CD4-positive, alpha-beta T cell (primary cell): Measurements from ENCODE around the gene SOX1. TPM values are rescaled to one million over a fixed set of nuclear protein-coding genes. Genes with fewer than 3 reads are reported as not detected.

Experiments used
- ATAC-seq: fragments of 200-7000 bp; cut with Tn5 transposase; one replicate; pipeline ENCODE4 v1.10.0; 2022; ENCODE audit warnings: mild to moderate bottlenecking; ENCODE audit not compliant: poor library complexity
- CTCF ChIA-PET: fragments of 350-600 bp; sonication (Branson Sonifier 250); formaldehyde crosslinking; loops from one replicate; lab custom pipeline; 2021; ENCODE audit warnings: antibody characterized with exemption, inconsistent platforms; lab: Charles Lee
- POLR2A ChIA-PET: fragments of 350-600 bp; sonication (Branson Sonifier 250); formaldehyde crosslinking; loops from one replicate; lab custom pipeline; 2021; ENCODE audit warnings: antibody characterized with exemption, inconsistent platforms; lab: Charles Lee
- DNase-seq, 14 experiments: peaks; one replicate each; pipeline ENCODE4 v3.0.0-alpha.2; 2013 to 2020; ENCODE audit warnings: mixed read lengths in 2 of 14
- H3K27ac ChIP-seq, 2 donors: one replicate each; pipeline versions ENCODE4 v1.5.1 to v1.7.0; 2013; ENCODE audit warnings: low read length in 2 of 2, low read depth in 1 of 2, mild to moderate bottlenecking in 1 of 2
- H3K27me3 ChIP-seq, 2 experiments: 1 replicate in 1 of 2; 2 replicates in 1 of 2; pipeline versions ENCODE4 v1.6.1 to v1.7.0; 2013; ENCODE audit warnings: low read length in 2 of 2, control low read depth in 1 of 2, mild to moderate bottlenecking in 1 of 2, moderate library complexity in 1 of 2; ENCODE audit not compliant: insufficient read depth in 2 of 2, control insufficient read depth in 1 of 2
- H3K36me3 ChIP-seq: one replicate; pipeline ENCODE4 v1.6.1; 2013; ENCODE audit warnings: low read length, control low read depth; ENCODE audit not compliant: insufficient read depth
- H3K4me1 ChIP-seq: one replicate; pipeline ENCODE4 v1.6.1; 2013; ENCODE audit warnings: low read length, control low read depth; ENCODE audit not compliant: insufficient read depth
- H3K4me3 ChIP-seq: one replicate; pipeline ENCODE4 v1.5.1; 2013; ENCODE audit warnings: mild to moderate bottlenecking, low read length, moderate library complexity
- H3K9me3 ChIP-seq, 2 experiments: 1 replicate in 1 of 2; 2 replicates in 1 of 2; pipeline versions ENCODE4 v1.6.1 to v1.7.0; 2013; ENCODE audit warnings: low read length in 2 of 2, mild to moderate bottlenecking in 2 of 2, control low read depth in 1 of 2, moderate library complexity in 1 of 2; ENCODE audit not compliant: control insufficient read depth in 1 of 2, insufficient read depth in 1 of 2
- H3K27ac Mint-ChIP-seq: one replicate; pipeline ENCODE4 v1.8.0; 2020; ENCODE audit warnings: mixed read lengths
- H3K27me3 Mint-ChIP-seq: one replicate; pipeline ENCODE4 v1.8.0; 2021; ENCODE audit warnings: mixed read lengths
- H3K36me3 Mint-ChIP-seq: one replicate; pipeline ENCODE4 v1.8.0; 2021; ENCODE audit warnings: low read depth, mixed read lengths
- H3K4me1 Mint-ChIP-seq: one replicate; pipeline ENCODE4 v1.8.0; 2021; ENCODE audit warnings: low read depth, mixed read lengths
- H3K4me3 Mint-ChIP-seq: one replicate; pipeline ENCODE4 v1.8.0; 2020; ENCODE audit warnings: mild to moderate bottlenecking, mixed read lengths
- H3K9me3 Mint-ChIP-seq: one replicate; pipeline ENCODE4 v1.8.0; 2020; ENCODE audit warnings: mixed read lengths
- CTCF ChIP-seq: fragments of 200-600 bp; IDR thresholded peaks from one replicate; pipeline ENCODE4 v1.8.0; 2022; ENCODE audit warnings: antibody characterized with exemption, mild to moderate bottlenecking
- intact Hi-C, 2 experiments: fragments of 100-400 bp; cut with DNase I in 1 of 2; cut with micrococcal nuclease in 1 of 2; formaldehyde crosslinking; loops; one replicate each; pipeline versions ENCODE4 v1.15.1 to v1.9.0; 2023 to 2025; cut with DNase I, micrococcal nuclease
- total RNA-seq, 174 experiments: library from RNA in 2 of 174; stranded (reverse) in 2 of 174; gene quantifications; one replicate each; pipeline ENCODE4 v1.2.3 and lab custom pipeline; 2021 to 2026

SOX1 gene
- total RNA-seq, 2 experiments from 2014 or later: not detected

DNA sequence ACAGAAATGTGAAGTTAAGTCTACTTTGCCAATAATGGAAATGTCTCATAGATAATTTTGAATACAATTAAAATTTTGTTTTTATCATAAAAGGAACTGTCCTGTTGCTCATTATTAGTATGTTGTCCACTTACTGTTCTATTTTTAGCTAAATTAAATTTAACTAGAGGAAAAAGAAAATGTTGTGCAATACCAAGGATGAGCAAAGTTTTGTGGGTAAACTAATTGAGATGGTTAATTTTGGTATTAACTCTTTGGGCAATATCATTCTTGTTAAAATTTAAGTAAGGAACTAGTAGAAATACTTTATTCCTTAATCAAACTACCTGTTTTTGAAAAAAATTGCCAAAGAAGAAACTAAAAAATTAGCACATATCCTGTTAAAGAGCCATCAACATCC lies 43.5 kb downstream of the SOX1 start:
- Histone ChIP-seq H3K27ac (no peak overlapping the region), H3K4me1 (no peaks in the 10 kb centered on the region), H3K27me3 (peaks cover 22 to 30% of the 10 kb centered on the region in 2 experiments), H3K4me3 (no peak overlapping the region), H3K9me3 (peaks cover 0 to 8% of the 10 kb centered on the region in 2 experiments), H3K36me3 (no peaks in the 10 kb centered on the region)
- Mint-ChIP-seq H3K9me3 (no peaks in the 10 kb centered on the region), H3K27me3 (peaks cover 88% of the 10 kb centered on the region), H3K27ac (no peak overlapping the region), H3K36me3 (no peaks in the 10 kb centered on the region), H3K4me1 (no peaks in the 10 kb centered on the region), H3K4me3 (no peak overlapping the region)
- POLR2A ChIA-PET: no interaction called here
- no peak for TF ChIP-seq CTCF
- ATAC-seq: no peak
- intact Hi-C loops: no loop called here
- CTCF ChIA-PET: interaction anchor here (1.4 kb wide), 1 partner anchor 10 kb away, joined by 3 read pairs; no protein-coding TSS in a partner anchor
- no peak for DNase-seq

- CTCF ChIA-PET: no interaction called here
- no peak for DNase-seq
- H3K36me3 ChIP-seq: no peaks in the 10 kb centered on the region
- TF ChIP-seq CTCF: no peak
- Mint-ChIP-seq H3K36me3 (no peaks in the 10 kb centered on the region), H3K4me1 (no peaks in the 10 kb centered on the region), H3K27me3 (peaks cover 86% of the 10 kb centered on the region), H3K27ac (no peak overlapping the region), H3K4me3 (no peak overlapping the region), H3K9me3 (no peaks in the 10 kb centered on the region)
- H3K27ac ChIP-seq: no peak overlapping the region
- POLR2A ChIA-PET: no interaction called here
- no peak for ATAC-seq
- no peak overlapping the region for H3K4me3 ChIP-seq
- H3K27me3 ChIP-seq: peaks cover 16 to 28% of the 10 kb centered on the region in 2 experiments
- peaks cover 0 to 14% of the 10 kb centered on the region in 2 experiments for H3K9me3 ChIP-seq
- no peaks in the 10 kb centered on the region for H3K4me1 ChIP-seq
- intact Hi-C loops: no loop called here
These were observed 44.4 kb downstream of the SOX1 start for GRCh38 chr13:112111239-112111857.

GRCh38 chr13:112112534-112113276 lies 45.8 kb downstream of the SOX1 start:
- Histone ChIP-seq H3K27me3 (peaks cover 8 to 14% of the 10 kb centered on the region in 2 experiments), H3K4me1 (no peaks in the 10 kb centered on the region), H3K4me3 (no peak overlapping the region), H3K27ac (no peak overlapping the region), H3K9me3 (peaks cover 0 to 12% of the 10 kb centered on the region in 2 experiments), H3K36me3 (no peaks in the 10 kb centered on the region)
- H3K36me3 Mint-ChIP-seq: no peaks in the 10 kb centered on the region
- no peaks in the 10 kb centered on the region for H3K9me3 Mint-ChIP-seq
- ATAC-seq (no peak), DNase-seq (no peak)
- CTCF ChIA-PET: no interaction called here
- POLR2A ChIA-PET: no interaction called here
- no peaks in the 10 kb centered on the region for H3K4me1 Mint-ChIP-seq
- no peak overlapping the region for H3K4me3 Mint-ChIP-seq
- intact Hi-C loops: no loop called here
- TF ChIP-seq CTCF: no peak
- H3K27me3 Mint-ChIP-seq: peaks cover 78% of the 10 kb centered on the region
- H3K27ac Mint-ChIP-seq: no peak overlapping the region
